ENCODE measurements around the gene RHOT2. TPM values are rescaled to one million over a fixed set of nuclear protein-coding genes. Genes with fewer than 3 reads are reported as not detected.
"Not testable (repeated sequence)": the region's sequence is repeated elsewhere in the genome, so short reads cannot be mapped to it uniquely, and the experiment has no call there.

RHOT2 gene
- polyA plus RNA-seq, 1 donor, result 105 TPM

DNA sequence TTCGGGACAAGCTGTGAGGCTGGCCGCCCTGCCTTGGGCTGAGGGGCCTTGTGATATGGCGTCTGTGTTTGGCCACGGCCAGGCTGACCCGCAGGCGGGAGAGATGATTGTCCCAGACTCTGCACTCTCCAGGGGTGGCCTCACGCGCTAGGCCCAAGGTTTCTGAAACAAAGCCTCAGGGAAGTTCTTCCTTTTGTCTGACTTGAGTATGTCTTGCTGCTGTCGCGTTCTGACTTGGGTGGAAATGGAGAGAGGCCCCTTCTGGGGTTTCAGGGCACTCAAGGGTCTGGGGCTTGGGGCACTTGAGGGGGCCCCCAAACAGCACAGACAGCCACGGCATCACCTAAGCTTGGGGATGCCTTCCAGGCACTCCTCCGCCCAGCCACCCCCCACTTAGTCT is 43.2 kb downstream of the RHOT2 start:
- Histone ChIP-seq H3K27ac (ENCODE audit: low read length) (peak overlapping the region; percentile 45), H3K9me3 (ENCODE audit: control insufficient read depth, low read depth, low read length) (peaks cover 3% of the 10 kb centered on the region), H3K36me3 (ENCODE audit: control insufficient read depth, insufficient read depth, low read length) (no peaks in the 10 kb centered on the region), H3K27me3 (ENCODE audit: control insufficient read depth, insufficient read depth, low read length) (peaks cover 75% of the 10 kb centered on the region), H3K4me1 (ENCODE audit: control insufficient read depth, insufficient read depth, low read length) (peaks cover 3% of the 10 kb centered on the region), H3K4me3 (ENCODE audit: low read length) (no peak overlapping the region)
- DNase-seq, result no peak
- WGBS (ENCODE audit: insufficient coverage, low lambda C conversion rate), result no CpG with 5 or more reads among the region's 12 CpGs

GRCh38 chr16:711548-712320 is 43.8 kb downstream of the RHOT2 start:
- Histone ChIP-seq H3K36me3 (ENCODE audit: control insufficient read depth, insufficient read depth, low read length) (no peaks in the 10 kb centered on the region), H3K27me3 (ENCODE audit: control insufficient read depth, insufficient read depth, low read length) (peaks cover 75% of the 10 kb centered on the region), H3K27ac (ENCODE audit: low read length) (no peak overlapping the region), H3K4me1 (ENCODE audit: control insufficient read depth, insufficient read depth, low read length) (peaks cover 6% of the 10 kb centered on the region), H3K4me3 (ENCODE audit: low read length) (no peak overlapping the region), H3K9me3 (ENCODE audit: control insufficient read depth, low read depth, low read length) (peaks cover 5% of the 10 kb centered on the region)
- 0% methylated on average over 1 of the region's 25 CpGs for WGBS (ENCODE audit: insufficient coverage, low lambda C conversion rate)
- DNase-seq, result peak; percentile 48 to 56

DNA sequence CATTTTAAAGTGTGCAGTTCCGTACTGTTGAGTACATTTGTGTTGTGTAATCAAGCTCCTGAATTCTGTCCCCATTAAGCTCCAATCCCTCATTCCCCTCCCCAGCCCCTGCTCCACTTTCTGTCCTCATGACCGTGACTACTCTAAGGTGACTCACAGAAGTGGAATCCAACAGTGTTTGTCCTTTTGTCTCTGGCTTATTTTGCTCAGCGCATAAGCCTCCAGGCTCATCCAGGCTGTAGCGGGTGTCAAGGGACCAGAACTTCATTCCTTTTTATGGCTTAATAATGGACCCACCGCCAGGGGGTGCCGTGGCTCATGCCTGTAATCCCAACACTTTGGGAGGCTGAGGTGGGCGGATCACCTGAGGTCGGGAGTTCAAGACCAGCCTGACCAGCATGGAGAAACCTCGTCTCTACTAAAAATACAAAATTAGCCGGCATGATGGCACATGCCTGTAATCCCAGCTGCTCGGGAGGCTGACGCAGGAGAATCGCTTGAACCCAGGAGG is 44.9 kb downstream of the RHOT2 start:
- H3K27ac ChIP-seq (ENCODE audit: low read length); H3K4me1 ChIP-seq (ENCODE audit: control insufficient read depth, insufficient read depth, low read length); H3K4me3 ChIP-seq (ENCODE audit: low read length); H3K36me3 ChIP-seq (ENCODE audit: control insufficient read depth, insufficient read depth, low read length); H3K9me3 ChIP-seq (ENCODE audit: control insufficient read depth, low read depth, low read length); DNase-seq: not testable (repeated sequence)
- peaks cover 69% of the 10 kb centered on the region for H3K27me3 ChIP-seq (ENCODE audit: control insufficient read depth, insufficient read depth, low read length)
- no CpG with 5 or more reads among the region's 13 CpGs for WGBS (ENCODE audit: insufficient coverage, low lambda C conversion rate)

- no CpG with 5 or more reads among the region's 11 CpGs for WGBS (ENCODE audit: insufficient coverage, low lambda C conversion rate)
- H3K4me1 ChIP-seq (ENCODE audit: control insufficient read depth, insufficient read depth, low read length), result peaks cover 14% of the 10 kb centered on the region
- peaks cover 56% of the 10 kb centered on the region for H3K27me3 ChIP-seq (ENCODE audit: control insufficient read depth, insufficient read depth, low read length)
These were observed 46.1 kb downstream of the RHOT2 start for GRCh38 chr16:714079-714478.

GRCh38 chr16:714558-715476 is 46.9 kb downstream of the RHOT2 start, which contains the start of gene METRN:
METRN (plus strand) TSS chr16:715118; CDS start chr16:715290, 172 bp downstream.
- Histone ChIP-seq H3K27ac (ENCODE audit: low read length) (no peak within 1 kb of the TSS), H3K9me3 (ENCODE audit: control insufficient read depth, low read depth, low read length) (peaks cover 10% of the 10 kb centered on the region), H3K36me3 (ENCODE audit: control insufficient read depth, insufficient read depth, low read length) (no peaks in the 10 kb centered on the region), H3K27me3 (ENCODE audit: control insufficient read depth, insufficient read depth, low read length) (peaks cover 49% of the 10 kb centered on the region), H3K4me1 (ENCODE audit: control insufficient read depth, insufficient read depth, low read length) (peaks cover 18% of the 10 kb centered on the region), H3K4me3 (ENCODE audit: low read length) (no peak within 1 kb of the TSS)
- DNase-seq, result peak; percentile 78 to 87
- WGBS (ENCODE audit: insufficient coverage, low lambda C conversion rate), result no CpG with 5 or more reads among the region's 108 CpGs

More at GRCh38 chr16:714079-714478, 46.1 kb downstream of the RHOT2 start:
- H3K9me3 ChIP-seq (ENCODE audit: control insufficient read depth, low read depth, low read length), result peaks cover 10% of the 10 kb centered on the region
- no peak overlapping the region for H3K4me3 ChIP-seq (ENCODE audit: low read length)
- no peaks in the 10 kb centered on the region for H3K36me3 ChIP-seq (ENCODE audit: control insufficient read depth, insufficient read depth, low read length)
- H3K27ac ChIP-seq (ENCODE audit: low read length), result no peak overlapping the region
- no peak for DNase-seq

DNA sequence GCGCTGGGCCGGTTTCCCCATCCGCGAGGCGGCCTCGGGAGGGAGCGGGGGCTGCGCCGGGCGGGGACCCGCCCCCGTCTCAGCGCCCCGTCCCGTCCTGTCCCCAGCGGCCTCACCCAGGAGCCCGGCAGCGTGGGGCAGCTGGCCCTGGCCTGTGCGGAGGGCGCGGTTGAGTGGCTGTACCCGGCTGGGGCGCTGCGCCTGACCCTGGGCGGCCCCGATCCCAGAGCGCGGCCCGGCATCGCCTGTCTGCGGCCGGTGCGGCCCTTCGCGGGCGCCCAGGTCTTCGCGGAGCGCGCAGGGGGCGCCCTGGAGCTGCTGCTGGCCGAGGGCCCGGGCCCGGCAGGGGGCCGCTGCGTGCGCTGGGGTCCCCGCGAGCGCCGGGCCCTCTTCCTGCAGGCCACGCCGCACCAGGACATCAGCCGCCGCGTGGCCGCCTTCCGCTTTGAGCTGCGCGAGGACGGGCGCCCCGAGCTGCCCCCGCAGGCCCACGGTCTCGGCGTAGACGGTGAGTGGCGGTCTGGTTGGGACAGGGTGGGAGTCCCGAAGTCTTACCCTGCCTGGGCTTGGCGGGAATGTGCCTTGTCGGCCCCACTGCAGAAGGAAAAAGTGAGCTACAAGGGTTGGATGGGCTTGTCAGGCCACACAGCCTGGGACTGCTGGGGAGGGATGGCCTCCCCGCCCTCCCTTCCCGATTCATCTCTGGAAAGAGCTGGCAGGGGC is 47.7 kb downstream of the RHOT2 start:
- Histone ChIP-seq H3K36me3 (ENCODE audit: control insufficient read depth, insufficient read depth, low read length) (no peaks in the 10 kb centered on the region), H3K4me3 (ENCODE audit: low read length) (no peak overlapping the region), H3K9me3 (ENCODE audit: control insufficient read depth, low read depth, low read length) (peaks cover 11% of the 10 kb centered on the region), H3K27ac (ENCODE audit: low read length) (no peak overlapping the region), H3K4me1 (ENCODE audit: control insufficient read depth, insufficient read depth, low read length) (peaks cover 24% of the 10 kb centered on the region), H3K27me3 (ENCODE audit: control insufficient read depth, insufficient read depth, low read length) (peaks cover 40% of the 10 kb centered on the region)
- no peak for DNase-seq
- WGBS (ENCODE audit: insufficient coverage, low lambda C conversion rate), result no CpG with 5 or more reads among the region's 74 CpGs

DNA sequence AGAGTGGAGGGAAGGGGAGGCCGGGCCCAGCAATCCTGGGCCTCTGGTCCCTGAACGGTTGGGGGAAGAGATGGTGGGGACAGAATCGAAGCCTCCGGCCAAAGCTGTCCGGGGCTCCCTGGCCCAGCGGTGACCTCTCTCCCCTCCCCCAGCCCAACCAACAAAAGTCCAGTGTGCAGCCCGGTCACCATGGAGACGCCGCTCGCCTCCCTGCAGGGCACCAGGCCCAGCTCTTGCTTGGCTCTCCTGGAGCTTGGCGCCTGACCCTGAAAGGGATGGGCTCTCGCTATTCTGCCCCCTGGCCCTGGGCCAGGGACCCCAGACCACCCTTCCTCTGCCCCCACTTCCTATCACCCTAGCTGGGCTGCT is 48.3 kb downstream of the RHOT2 start:
- no peaks in the 10 kb centered on the region for H3K36me3 ChIP-seq (ENCODE audit: control insufficient read depth, insufficient read depth, low read length)
- H3K27me3 ChIP-seq (ENCODE audit: control insufficient read depth, insufficient read depth, low read length), result peaks cover 35% of the 10 kb centered on the region
- H3K9me3 ChIP-seq (ENCODE audit: control insufficient read depth, low read depth, low read length), result peaks cover 10% of the 10 kb centered on the region
- peaks cover 22% of the 10 kb centered on the region for H3K4me1 ChIP-seq (ENCODE audit: control insufficient read depth, insufficient read depth, low read length)
- H3K27ac ChIP-seq (ENCODE audit: low read length), result no peak overlapping the region
- no peak overlapping the region for H3K4me3 ChIP-seq (ENCODE audit: low read length)
- WGBS (ENCODE audit: insufficient coverage, low lambda C conversion rate), result no CpG with 5 or more reads among the region's 12 CpGs
- no peak for DNase-seq

GRCh38 chr16:716768-717325 is 48.9 kb downstream of the RHOT2 start:
- H3K4me1 ChIP-seq (ENCODE audit: control insufficient read depth, insufficient read depth, low read length), result peaks cover 22% of the 10 kb centered on the region
- H3K36me3 ChIP-seq (ENCODE audit: control insufficient read depth, insufficient read depth, low read length), result no peaks in the 10 kb centered on the region
- H3K4me3 ChIP-seq (ENCODE audit: low read length), result no peak overlapping the region
- no peak for DNase-seq
- H3K9me3 ChIP-seq (ENCODE audit: control insufficient read depth, low read depth, low read length), result peaks cover 15% of the 10 kb centered on the region
- WGBS (ENCODE audit: insufficient coverage, low lambda C conversion rate), result no CpG with 5 or more reads among the region's 29 CpGs
- peaks cover 30% of the 10 kb centered on the region for H3K27me3 ChIP-seq (ENCODE audit: control insufficient read depth, insufficient read depth, low read length)
- H3K27ac ChIP-seq (ENCODE audit: low read length), result no peak overlapping the region

- no peak overlapping the region for H3K4me3 ChIP-seq (ENCODE audit: low read length)
- peaks cover 27% of the 10 kb centered on the region for H3K27me3 ChIP-seq (ENCODE audit: control insufficient read depth, insufficient read depth, low read length)
- H3K4me1 ChIP-seq (ENCODE audit: control insufficient read depth, insufficient read depth, low read length), result peaks cover 22% of the 10 kb centered on the region
- peaks cover under 1% of the 10 kb centered on the region for H3K36me3 ChIP-seq (ENCODE audit: control insufficient read depth, insufficient read depth, low read length)
- peaks cover 20% of the 10 kb centered on the region for H3K9me3 ChIP-seq (ENCODE audit: control insufficient read depth, low read depth, low read length)
- no peak for DNase-seq
- no peak overlapping the region for H3K27ac ChIP-seq (ENCODE audit: low read length)
- WGBS (ENCODE audit: insufficient coverage, low lambda C conversion rate), result no CpG with 5 or more reads among the region's 32 CpGs
These were observed 49.7 kb downstream of the RHOT2 start for GRCh38 chr16:717450-718245.
